22Rv1 (cell line): ENCODE results near the gene SLC12A8.

Experiments used
- H3K27ac ChIP-seq: fragments of 450-650 bp; 2 replicates; pipeline ENCODE4 v1.5.1; 2017
- ZFX ChIP-seq: fragments of 450-650 bp; IDR thresholded peaks from 2 replicates; pipeline ENCODE4 v1.6.1; 2017; ENCODE audit warnings: antibody characterized with exemption, borderline replicate concordance
- TF ChIP-seq, protein P1 (sequence below): fragments of 450-650 bp; IDR thresholded peaks from 2 replicates; pipeline ENCODE4 v1.5.1; 2017; ENCODE audit warnings: mild to moderate bottlenecking

The SLC12A8 gene

DNA sequence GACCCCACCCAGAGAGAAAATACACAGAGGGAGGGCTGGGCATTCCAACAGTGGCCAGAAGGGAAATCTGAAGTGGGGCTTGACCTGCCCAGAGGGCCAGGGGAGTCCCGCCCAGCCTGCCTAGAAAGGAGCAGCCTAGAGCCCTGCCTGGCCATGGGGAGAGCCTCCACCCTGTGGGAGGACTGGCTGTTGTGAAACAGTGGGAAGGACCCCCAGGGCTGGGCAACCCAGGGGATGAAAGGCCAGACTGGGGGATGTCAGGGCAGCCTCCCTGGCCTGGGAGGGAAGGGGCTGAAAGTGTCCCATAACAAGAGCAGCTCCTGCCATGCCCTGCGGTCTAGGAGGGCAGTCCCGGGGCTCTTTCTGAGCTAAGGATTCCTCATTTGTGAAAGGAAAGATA is 69.0 kb downstream of the SLC12A8 start:
- no peak overlapping the region for H3K27ac ChIP-seq
- TF ChIP-seq, protein P1, sequence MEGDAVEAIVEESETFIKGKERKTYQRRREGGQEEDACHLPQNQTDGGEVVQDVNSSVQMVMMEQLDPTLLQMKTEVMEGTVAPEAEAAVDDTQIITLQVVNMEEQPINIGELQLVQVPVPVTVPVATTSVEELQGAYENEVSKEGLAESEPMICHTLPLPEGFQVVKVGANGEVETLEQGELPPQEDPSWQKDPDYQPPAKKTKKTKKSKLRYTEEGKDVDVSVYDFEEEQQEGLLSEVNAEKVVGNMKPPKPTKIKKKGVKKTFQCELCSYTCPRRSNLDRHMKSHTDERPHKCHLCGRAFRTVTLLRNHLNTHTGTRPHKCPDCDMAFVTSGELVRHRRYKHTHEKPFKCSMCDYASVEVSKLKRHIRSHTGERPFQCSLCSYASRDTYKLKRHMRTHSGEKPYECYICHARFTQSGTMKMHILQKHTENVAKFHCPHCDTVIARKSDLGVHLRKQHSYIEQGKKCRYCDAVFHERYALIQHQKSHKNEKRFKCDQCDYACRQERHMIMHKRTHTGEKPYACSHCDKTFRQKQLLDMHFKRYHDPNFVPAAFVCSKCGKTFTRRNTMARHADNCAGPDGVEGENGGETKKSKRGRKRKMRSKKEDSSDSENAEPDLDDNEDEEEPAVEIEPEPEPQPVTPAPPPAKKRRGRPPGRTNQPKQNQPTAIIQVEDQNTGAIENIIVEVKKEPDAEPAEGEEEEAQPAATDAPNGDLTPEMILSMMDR = no peak
- no peak for TF ChIP-seq ZFX

DNA sequence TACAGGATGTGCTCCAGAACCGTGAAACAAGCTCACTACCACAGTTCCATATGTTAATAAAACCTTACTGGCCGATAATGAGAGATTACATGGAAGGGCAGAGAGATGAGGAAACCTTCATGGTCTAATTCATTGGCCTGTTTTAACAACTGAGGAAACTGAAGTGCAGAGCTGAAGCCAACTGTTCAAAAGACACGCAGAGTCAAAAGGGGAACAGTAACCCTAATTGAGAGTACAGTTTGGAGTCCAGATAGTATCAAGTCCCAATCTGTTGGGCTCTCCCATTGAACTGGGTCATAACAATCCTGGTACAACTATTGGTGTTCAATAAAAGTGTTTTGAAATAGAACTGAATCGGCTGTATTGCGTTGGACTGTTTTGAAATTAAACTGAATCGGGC is 69.6 kb downstream of the SLC12A8 start:
- TF ChIP-seq, protein P1 = no peak
- TF ChIP-seq ZFX = no peak
- H3K27ac ChIP-seq = no peak overlapping the region

DNA sequence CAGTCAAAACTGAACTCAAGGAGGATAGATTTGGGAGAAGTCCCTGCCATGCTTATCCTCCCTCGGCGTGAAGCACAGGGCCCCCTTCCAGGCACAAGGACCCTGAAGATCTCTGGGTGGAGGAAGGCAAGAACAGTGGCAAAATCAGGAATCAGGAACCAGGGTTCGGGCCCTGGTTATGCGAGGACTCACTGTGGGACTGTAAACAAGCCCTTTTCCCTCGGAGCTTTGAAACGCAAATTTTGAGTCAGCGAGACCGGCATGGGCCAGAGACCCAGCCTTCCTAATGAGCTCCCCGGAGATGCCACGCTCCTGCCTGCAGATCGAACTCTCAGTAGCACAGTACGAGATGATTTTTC is 70.1 kb downstream of the SLC12A8 start:
- TF ChIP-seq ZFX = no peak
- TF ChIP-seq, protein P1 = no peak
- no peak overlapping the region for H3K27ac ChIP-seq

DNA sequence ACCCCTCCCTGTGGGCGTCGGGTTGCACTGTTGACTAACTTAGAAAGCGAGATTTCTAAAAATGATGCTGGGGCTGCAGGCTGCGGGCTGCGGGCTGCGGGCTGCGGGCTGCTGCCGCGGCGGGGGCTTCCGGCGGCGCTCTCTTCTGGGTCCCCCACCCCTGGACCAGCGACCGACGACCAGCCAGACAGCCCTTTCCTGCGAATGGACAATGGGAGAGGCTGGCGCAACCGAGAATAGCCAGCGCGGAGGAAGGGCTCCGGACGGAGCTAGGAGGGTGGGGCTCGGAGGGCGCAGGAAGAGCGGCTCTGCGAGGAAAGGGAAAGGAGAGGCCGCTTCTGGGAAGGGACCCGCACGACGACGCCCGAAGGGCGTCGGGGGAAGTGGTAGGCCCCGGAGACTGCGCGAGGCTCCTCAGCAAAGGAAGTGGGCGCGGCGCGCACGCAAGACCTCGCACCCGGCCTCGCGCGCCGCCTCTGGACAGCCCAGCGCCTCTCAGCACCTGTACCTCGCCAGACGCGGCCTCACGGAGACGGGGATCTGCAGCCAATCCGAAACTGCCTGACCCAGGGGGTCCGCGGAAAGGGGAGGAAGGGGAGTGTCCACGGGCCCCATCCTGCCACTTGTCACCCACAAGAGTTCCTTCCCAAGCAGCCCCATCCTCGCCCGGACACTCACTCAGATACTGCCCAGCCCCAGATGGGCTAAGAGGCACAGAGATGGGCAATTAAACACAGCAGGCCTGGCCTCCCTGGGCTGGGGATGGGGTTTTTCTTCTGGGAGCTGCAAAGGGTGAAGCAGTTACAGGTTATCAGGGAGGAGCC is 70.7 kb downstream of the SLC12A8 start:
- TF ChIP-seq ZFX = no peak
- TF ChIP-seq, protein P1 = no peak
- no peak overlapping the region for H3K27ac ChIP-seq

DNA sequence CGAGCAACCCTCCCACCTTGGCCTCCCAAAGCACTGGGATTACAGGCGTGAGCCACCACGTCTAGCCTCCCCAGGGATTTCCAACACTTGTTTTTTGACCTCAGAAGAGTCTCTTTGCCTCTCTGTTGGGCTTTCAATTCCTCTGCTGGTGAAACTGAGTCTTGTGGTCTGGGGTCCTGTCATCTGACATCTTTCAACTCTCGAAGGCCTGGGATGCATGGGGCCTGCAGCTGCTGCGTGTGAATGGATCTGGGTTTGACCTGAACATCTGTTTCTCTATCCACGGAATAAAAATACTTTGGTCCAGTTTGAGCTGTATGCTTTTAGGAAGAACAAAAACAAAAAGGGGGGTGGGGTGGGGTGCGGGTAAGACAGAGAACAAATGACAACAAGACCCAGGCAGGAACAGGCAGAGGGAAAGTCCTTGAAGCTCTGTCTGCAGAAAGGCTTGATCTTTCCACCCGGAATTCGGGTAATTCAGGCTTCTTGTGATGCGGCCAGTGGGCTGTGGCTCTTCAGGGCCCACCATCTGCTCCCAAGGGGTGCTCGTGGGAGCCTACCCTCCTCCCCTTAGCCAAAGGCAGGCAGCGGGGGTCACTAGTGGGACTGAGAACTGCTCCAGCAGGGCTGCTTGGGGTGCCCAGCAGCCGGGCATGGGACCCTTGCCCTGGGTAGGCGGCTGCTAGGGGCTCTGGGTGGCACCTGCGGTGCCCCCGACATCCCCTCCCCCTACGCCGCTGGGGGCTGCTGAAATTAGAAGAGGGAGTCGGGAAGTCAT is 71.5 kb downstream of the SLC12A8 start:
- TF ChIP-seq, protein P1 = no peak
- no peak for TF ChIP-seq ZFX
- no peak overlapping the region for H3K27ac ChIP-seq

DNA sequence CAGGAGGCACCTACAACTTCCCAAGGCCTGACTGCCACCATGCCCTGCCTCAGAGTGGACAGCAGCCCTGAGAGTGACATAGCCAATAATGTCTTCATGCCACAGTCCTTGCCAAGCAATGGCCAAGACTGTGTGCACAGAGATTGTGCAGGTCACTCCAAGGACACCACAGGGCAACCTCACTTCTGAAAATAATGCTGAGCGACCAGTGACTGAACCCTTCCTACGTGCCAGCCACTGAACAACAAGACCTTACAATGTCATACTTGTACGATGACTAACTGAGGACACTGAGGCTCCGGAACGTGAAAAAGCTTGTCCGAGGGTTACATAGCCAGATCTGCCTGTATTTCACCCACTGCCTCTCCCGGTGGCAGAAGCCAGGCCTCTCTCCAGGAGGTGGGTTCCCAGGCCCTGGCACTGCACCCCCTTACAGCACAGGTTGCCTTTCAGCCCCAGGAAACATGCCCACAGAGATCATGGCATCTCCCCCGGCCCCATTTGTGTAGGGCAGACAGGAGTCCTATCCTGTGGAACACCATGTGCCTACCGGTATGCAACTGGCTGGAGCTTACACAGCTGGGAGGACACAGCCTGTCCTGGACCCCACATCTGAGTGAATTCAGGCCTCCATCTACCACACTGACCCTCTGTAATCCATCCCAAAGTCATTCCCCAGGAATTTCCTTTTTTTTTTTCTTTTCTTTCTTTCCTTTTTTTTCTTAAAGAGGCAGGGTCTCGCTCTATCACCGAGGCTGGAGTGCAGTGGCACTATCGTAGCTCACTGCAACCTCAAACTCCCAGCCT is 72.3 kb downstream of the SLC12A8 start:
- TF ChIP-seq, protein P1 = no peak
- TF ChIP-seq ZFX = no peak
- H3K27ac ChIP-seq = no peak overlapping the region
